Endothelial cell of umbilical vein (primary cell): ENCODE results near the gene MARCKSL1. TPM values are rescaled to one million over a fixed set of nuclear protein-coding genes. Genes with fewer than 3 reads are reported as not detected.

Source experiments
- BruUV-seq: library from RNA; stranded (reverse); fragments of 400-500 nt; replicated peaks from 2 replicates; lab custom pipeline; 2021; lab: Mats Ljungman, UMichigan
- CTCF ChIA-PET: fragments of 300-600, 350-600 bp; sonication (Branson Sonifier 250); formaldehyde crosslinking; loops from one replicate; lab custom pipeline; 2021; ENCODE audit warnings: antibody characterized with exemption, inconsistent platforms; lab: Charles Lee
- POLR2A ChIA-PET: fragments of 300-600, 350-600 bp; sonication (Branson Sonifier 250); formaldehyde crosslinking; loops from one replicate; lab custom pipeline; 2021; ENCODE audit warnings: antibody characterized with exemption, inconsistent platforms; lab: Charles Lee
- DNase-seq: peaks from one replicate; pipeline ENCODE4 v3.0.0-alpha.2; 2011; ENCODE audit warnings: low read depth, low spot score
- FAIRE-seq: peaks from 2 replicates; lab custom pipeline; 2011; peaks lifted over from hg19 to GRCh38; lab: Jason Lieb, UNC
- H2AFZ ChIP-seq: 2 replicates; pipeline ENCODE4 v1.6.0; 2012; ENCODE audit warnings: low read depth, low read length, control low read depth, inconsistent platforms
- H3K27ac ChIP-seq: 2 replicates; pipeline ENCODE4 v1.5.1; 2011; ENCODE audit warnings: low read depth, mild to moderate bottlenecking, control low read depth, low read length, moderate library complexity; ENCODE audit not compliant: insufficient read depth
- H3K27me3 ChIP-seq, 2 experiments: 2 replicates each; pipeline versions ENCODE4 v1.6.0 to v1.6.1; 2011; ENCODE audit warnings: low read length in 2 of 2, mixed read lengths in 1 of 2; ENCODE audit not compliant: control insufficient read depth in 2 of 2, insufficient read depth in 2 of 2
- H3K36me3 ChIP-seq, 2 experiments: 2 replicates in 1 of 2; 3 replicates in 1 of 2; pipeline ENCODE4 v1.5.1; 2011; ENCODE audit warnings: low read length in 2 of 2, mild to moderate bottlenecking in 1 of 2, moderate library complexity in 1 of 2; ENCODE audit not compliant: control insufficient read depth in 2 of 2, insufficient read depth in 2 of 2; ENCODE audit errors: extremely low read depth in 1 of 2
- H3K4me1 ChIP-seq: 3 replicates; pipeline ENCODE4 v1.5.1; 2011; ENCODE audit warnings: mild to moderate bottlenecking, low read length; ENCODE audit not compliant: control insufficient read depth, insufficient read depth; ENCODE audit errors: extremely low read depth
- H3K4me2 ChIP-seq: 2 replicates; pipeline ENCODE4 v1.6.1; 2011; ENCODE audit warnings: low read length, control low read depth, mixed read lengths; ENCODE audit not compliant: insufficient read depth
- H3K4me3 ChIP-seq, 3 experiments: fragments of 200-600 bp in 1 of 3; sonication (generic), shearing (Covaris generic) in 1 of 3; replicated peaks in 1 of 3; 2 replicates each; pipeline ENCODE4 v1.5.1; 2011 to 2016; ENCODE audit warnings: control low read depth in 3 of 3, low read length in 3 of 3, mild to moderate bottlenecking in 2 of 3, inconsistent platforms in 1 of 3, low read depth in 1 of 3, moderate library complexity in 1 of 3; ENCODE audit not compliant: insufficient read depth in 1 of 3
- H3K79me2 ChIP-seq: 2 replicates; pipeline ENCODE4 v1.6.0; 2012; ENCODE audit warnings: low read length, inconsistent platforms; ENCODE audit not compliant: control insufficient read depth, insufficient read depth
- H3K9ac ChIP-seq: replicated peaks from 2 replicates; pipeline ENCODE3; 2011; ENCODE audit warnings: low read length, control low read depth; ENCODE audit not compliant: insufficient read depth; ENCODE audit errors: extremely low read depth
- H3K9me1 ChIP-seq: replicated peaks from 3 replicates; pipeline ENCODE4 v1.6.0; 2011; ENCODE audit warnings: mild to moderate bottlenecking, low read length; ENCODE audit not compliant: control insufficient read depth, insufficient read depth; ENCODE audit errors: extremely low read depth
- H3K9me3 ChIP-seq: replicated peaks from 2 replicates; pipeline ENCODE4 v1.5.1; 2012; ENCODE audit warnings: low read length, inconsistent platforms; ENCODE audit not compliant: control insufficient read depth, insufficient read depth
- H4K20me1 ChIP-seq: replicated peaks from 2 replicates; pipeline ENCODE3; 2011; ENCODE audit warnings: mild to moderate bottlenecking, low read length; ENCODE audit not compliant: control insufficient read depth, insufficient read depth; ENCODE audit errors: extremely low read depth
- CTCF ChIP-seq, 2 donors: IDR thresholded peaks; 1 replicate in 1 of 2; 2 replicates in 1 of 2; pipeline ENCODE4 v1.5.1; 2011; ENCODE audit warnings: low read length in 2 of 2, mild to moderate bottlenecking in 2 of 2, moderate library complexity in 2 of 2, control low read depth in 1 of 2, inconsistent platforms in 1 of 2, low read depth in 1 of 2; ENCODE audit not compliant: insufficient read depth in 1 of 2; ENCODE audit errors: extremely low read depth in 1 of 2
- EZH2 ChIP-seq: IDR thresholded peaks from 2 replicates; pipeline ENCODE4 v1.6.1; 2012; ENCODE audit warnings: borderline replicate concordance, low read depth, mild to moderate bottlenecking, moderate library complexity, low read length, inconsistent platforms; ENCODE audit not compliant: severe bottlenecking
- FOS ChIP-seq: IDR thresholded peaks from 2 replicates; pipeline ENCODE4 v1.6.1; 2011; ENCODE audit warnings: mild to moderate bottlenecking, low read length, moderate library complexity, borderline replicate concordance; ENCODE audit not compliant: insufficient read depth
- GATA2 ChIP-seq: IDR thresholded peaks from 2 replicates; pipeline ENCODE4 v1.7.0; 2011; ENCODE audit warnings: low read depth, mild to moderate bottlenecking, moderate library complexity, mixed read lengths, low read length; ENCODE audit not compliant: insufficient read length, insufficient read depth
- JUN ChIP-seq: IDR thresholded peaks from 2 replicates; pipeline ENCODE4 v1.6.1; 2011; ENCODE audit warnings: borderline replicate concordance, low read depth; ENCODE audit not compliant: insufficient read length, insufficient read depth
- MYC ChIP-seq: IDR thresholded peaks from one replicate; pipeline ENCODE4 v1.6.1; 2011; ENCODE audit warnings: mild to moderate bottlenecking, low read depth, low read length
- POLR2A ChIP-seq: IDR thresholded peaks from 2 replicates; pipeline ENCODE4 v1.6.1; 2012; ENCODE audit warnings: low read depth, mild to moderate bottlenecking, control low read depth, low read length
- POLR2AphosphoS5 ChIP-seq: IDR thresholded peaks from 2 replicates; pipeline ENCODE4 v1.6.1; 2012; ENCODE audit warnings: low read depth, mild to moderate bottlenecking, control low read depth, low read length, moderate library complexity; ENCODE audit not compliant: insufficient read depth
- dilution Hi-C: fragments of 300-500 bp; cut with MboI; formaldehyde crosslinking; loops from one replicate; pipeline ENCODE4 v1.15.0; 2019; ENCODE audit warnings: low sequenced_read_pairs; ENCODE audit not compliant: extremely low pct_ligation_motif_present
- intact Hi-C: fragments of 100-400 bp; cut with micrococcal nuclease; formaldehyde crosslinking; loops from one replicate; pipeline ENCODE4 v1.10.0; 2022
- polyA plus RNA-seq, 4 experiments: library from polyadenylated mRNA; depleted of rRNA in 3 of 4; stranded (reverse) in 3 of 4; unstranded in 1 of 4; fragments of >200 nt; gene quantifications; 2 replicates each; pipeline versions ENCODE4 v1.2.1 to v1.2.3, GENCODE V29; 2011 to 2012; ENCODE audit warnings: missing spikeins in 1 of 4
- total RNA-seq: library from RNA; stranded (reverse); gene quantifications from 2 replicates; pipeline ENCODE4 v1.2.3, GENCODE V29; 2021
- TF ChIP-seq, protein P1 (sequence below): IDR thresholded peaks from 2 replicates; pipeline ENCODE4 v1.6.1; 2011; ENCODE audit not compliant: insufficient read depth, insufficient read length

The MARCKSL1 gene
- total and polyA plus RNA-seq, 2 donors (not counting 3 experiments of a cell fraction or from before 2014, with no cell fraction given): 265 to 318 TPM

DNA sequence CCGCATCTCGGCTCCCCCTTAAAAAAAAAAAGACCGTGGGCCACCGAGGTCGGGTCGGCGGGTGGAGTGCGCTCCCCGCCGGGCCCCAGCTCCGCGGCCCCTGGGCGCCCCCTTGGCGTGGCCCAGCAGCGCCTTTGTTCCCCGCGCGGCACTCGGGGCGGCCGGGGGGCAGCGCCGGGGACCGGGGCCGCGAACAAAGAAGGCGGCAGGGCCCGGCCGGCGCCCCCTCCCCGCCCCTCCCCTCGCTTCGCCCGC is 571 bp downstream of the MARCKSL1 start:
- CTCF ChIA-PET: interaction anchor here (0.7 to 1.7 kb wide), 13 partner anchors 9 to 145 kb away, joined by 3 to 12 read pairs (median 4); partner anchors contain the start of genes CCDC28B, FAM229A and TSSK3
- Histone ChIP-seq H3K4me1 (peaks cover 14% of the 10 kb centered on the region), H3K79me2 (peaks cover 19% of the 10 kb centered on the region), H3K9ac (peak overlapping the region; percentile 77), H3K27ac (peak overlapping the region; percentile 14), H3K9me3 (no peaks in the 10 kb centered on the region), H3K36me3 (peaks cover 9 to 25% of the 10 kb centered on the region in 2 experiments), H3K9me1 (no peaks in the 10 kb centered on the region), H2AFZ (no peak overlapping the region), H4K20me1 (no peaks in the 10 kb centered on the region), H3K4me3 (peak overlapping the region; percentile 28 to 87 (median 80)), H3K27me3 (no peaks in the 10 kb centered on the region), H3K4me2 (no peak overlapping the region)
- POLR2A ChIA-PET: interaction anchor here (0.9 to 2.2 kb wide), 22 partner anchors 8 to 207 kb away, joined by 3 to 50 read pairs (median 7); partner anchors contain the start of genes BSDC1, FAM167B and TSSK3
- dilution Hi-C loops: no loop called here
- no TSS peak for BruUV-seq
- intact Hi-C loops: loop anchor here (1.0 to 5.0 kb wide), 5 partner anchors 27 to 113 kb away; partner anchors contain the start of genes BSDC1, EIF3I, FAM229A and TMEM234
- TF ChIP-seq, protein P1, sequence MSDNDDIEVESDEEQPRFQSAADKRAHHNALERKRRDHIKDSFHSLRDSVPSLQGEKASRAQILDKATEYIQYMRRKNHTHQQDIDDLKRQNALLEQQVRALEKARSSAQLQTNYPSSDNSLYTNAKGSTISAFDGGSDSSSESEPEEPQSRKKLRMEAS: no peak
- TF ChIP-seq JUN: no peak
- no peak for TF ChIP-seq MYC
- TF ChIP-seq EZH2: no peak
- no peak for TF ChIP-seq POLR2AphosphoS5
- TF ChIP-seq POLR2A: no peak
- no peak for FAIRE-seq
- no peak for DNase-seq

- ChIA-PET CTCF (interaction anchor here (0.7 to 1.7 kb wide), 9 partner anchors 17 to 145 kb away, joined by 3 to 12 read pairs (median 7); partner anchors contain the start of gene CCDC28B), POLR2A (interaction anchor here (1.1 to 2.2 kb wide), 14 partner anchors 11 to 111 kb away, joined by 3 to 50 read pairs (median 8); partner anchors contain the start of genes BSDC1, FAM167B and TSSK3)
- no peaks in the 10 kb centered on the region for H4K20me1 ChIP-seq
- peak overlapping the region; percentile 77 for H3K9ac ChIP-seq
- H3K4me1 ChIP-seq: peaks cover 14% of the 10 kb centered on the region
- FAIRE-seq: no peak
- peaks cover 19% of the 10 kb centered on the region for H3K79me2 ChIP-seq
- H3K9me3 ChIP-seq: no peaks in the 10 kb centered on the region
- peaks cover 9 to 29% of the 10 kb centered on the region in 2 experiments for H3K36me3 ChIP-seq
- DNase-seq: peak; percentile 41
- no peaks in the 10 kb centered on the region for H3K9me1 ChIP-seq
- H3K27me3 ChIP-seq: no peaks in the 10 kb centered on the region
- dilution Hi-C loops: no loop called here
- H3K4me2 ChIP-seq: peak overlapping the region; percentile 60
- TF ChIP-seq POLR2AphosphoS5 (peak; percentile 30), MYC (no peak), FOS (no peak), POLR2A (no peak), EZH2 (no peak), CTCF (IDR thresholded peaks at IDR 0.05; ENCODE audit: extremely low read depth in 1 of 2, insufficient read depth in 1 of 2, low read depth in 1 of 2, low read length in 2 of 2) (peak; percentile 75 to 80), GATA2 (no peak), JUN (no peak)
- TF ChIP-seq, protein P1: no peak
- BruUV-seq: no TSS peak
- no peak overlapping the region for H2AFZ ChIP-seq
- H3K4me3 ChIP-seq: peak overlapping the region; percentile 28 to 87 (median 80)
- H3K27ac ChIP-seq: peak overlapping the region; percentile 14
- intact Hi-C loops: loop anchor here (1.0 to 5.0 kb wide), 5 partner anchors 27 to 113 kb away; partner anchors contain the start of genes BSDC1, EIF3I, FAM229A and TMEM234
These were observed 1.0 kb downstream of the MARCKSL1 start for GRCh38 chr1:32334864-32335534.
